Neuron (in vitro differentiated cells): ENCODE measurements around the gene TPH2.

ENCODE experiments used
- H2AFZ ChIP-seq: one replicate; pipeline ENCODE4 v1.6.1; 2013; ENCODE audit warnings: low read depth, mild to moderate bottlenecking, inconsistent platforms, low read length, moderate library complexity
- H3K27me3 ChIP-seq: one replicate; pipeline ENCODE4 v1.6.1; 2013; ENCODE audit warnings: low read length; ENCODE audit not compliant: insufficient read depth
- H3K36me3 ChIP-seq: one replicate; pipeline ENCODE4 v1.6.1; 2013; ENCODE audit warnings: low read length; ENCODE audit not compliant: insufficient read depth
- H3K4me1 ChIP-seq: one replicate; pipeline ENCODE4 v1.6.1; 2013; ENCODE audit warnings: low read length; ENCODE audit not compliant: insufficient read depth
- H3K4me3 ChIP-seq: 2 replicates; pipeline ENCODE4 v1.5.1; 2013; ENCODE audit warnings: mild to moderate bottlenecking, low read length, moderate library complexity
- H3K9me3 ChIP-seq: one replicate; pipeline ENCODE4 v1.6.1; 2013; ENCODE audit warnings: low read length

Gene TPH2

GRCh38 chr12:72017054-72017651 lies 78.5 kb downstream of the TPH2 start:
- Histone ChIP-seq H3K36me3 (no peaks in the 10 kb centered on the region), H3K27me3 (no peaks in the 10 kb centered on the region), H3K4me1 (no peaks in the 10 kb centered on the region), H3K4me3 (no peak overlapping the region), H2AFZ (no peak overlapping the region), H3K9me3 (no peaks in the 10 kb centered on the region)

GRCh38 chr12:72018036-72018435 lies 79.4 kb downstream of the TPH2 start:
- H3K36me3 ChIP-seq, result no peaks in the 10 kb centered on the region
- no peak overlapping the region for H2AFZ ChIP-seq
- H3K27me3 ChIP-seq, result no peaks in the 10 kb centered on the region
- no peak overlapping the region for H3K4me3 ChIP-seq
- H3K4me1 ChIP-seq, result no peaks in the 10 kb centered on the region
- H3K9me3 ChIP-seq, result no peaks in the 10 kb centered on the region

- Histone ChIP-seq H2AFZ (no peak overlapping the region), H3K36me3 (no peaks in the 10 kb centered on the region), H3K27me3 (no peaks in the 10 kb centered on the region), H3K4me1 (peaks cover 8% of the 10 kb centered on the region), H3K4me3 (no peak overlapping the region), H3K9me3 (no peaks in the 10 kb centered on the region)
Measured at GRCh38 chr12:72024613-72025012, 86.0 kb downstream of the TPH2 start.

- peaks cover 13% of the 10 kb centered on the region for H3K4me1 ChIP-seq
- no peak overlapping the region for H2AFZ ChIP-seq
- no peak overlapping the region for H3K4me3 ChIP-seq
- no peaks in the 10 kb centered on the region for H3K9me3 ChIP-seq
- H3K36me3 ChIP-seq, result no peaks in the 10 kb centered on the region
- H3K27me3 ChIP-seq, result no peaks in the 10 kb centered on the region
Measured at GRCh38 chr12:72025524-72025923, 86.9 kb downstream of the TPH2 start.

- Histone ChIP-seq H2AFZ (no peak overlapping the region), H3K4me1 (peaks cover 17% of the 10 kb centered on the region), H3K27me3 (no peaks in the 10 kb centered on the region), H3K9me3 (no peaks in the 10 kb centered on the region), H3K36me3 (no peaks in the 10 kb centered on the region), H3K4me3 (no peak overlapping the region)
Measured at GRCh38 chr12:72028966-72029365, 90.3 kb downstream of the TPH2 start.

GRCh38 chr12:72030277-72030676 lies 91.6 kb downstream of the TPH2 start:
- Histone ChIP-seq H3K4me3 (no peak overlapping the region), H3K9me3 (no peaks in the 10 kb centered on the region), H3K36me3 (no peaks in the 10 kb centered on the region), H2AFZ (no peak overlapping the region), H3K27me3 (no peaks in the 10 kb centered on the region), H3K4me1 (peaks cover 19% of the 10 kb centered on the region)

- H3K4me3 ChIP-seq, result no peak overlapping the region
- H3K4me1 ChIP-seq, result peaks cover 24% of the 10 kb centered on the region
- no peaks in the 10 kb centered on the region for H3K27me3 ChIP-seq
- no peaks in the 10 kb centered on the region for H3K36me3 ChIP-seq
- H3K9me3 ChIP-seq, result no peaks in the 10 kb centered on the region
- no peak overlapping the region for H2AFZ ChIP-seq
Measured at GRCh38 chr12:72031066-72031465, 92.4 kb downstream of the TPH2 start.

GRCh38 chr12:72033991-72034390 lies 95.3 kb downstream of the TPH2 start:
- H3K4me3 ChIP-seq, result no peak overlapping the region
- H3K36me3 ChIP-seq, result no peaks in the 10 kb centered on the region
- H3K4me1 ChIP-seq, result peaks cover 26% of the 10 kb centered on the region
- no peak overlapping the region for H2AFZ ChIP-seq
- H3K9me3 ChIP-seq, result no peaks in the 10 kb centered on the region
- no peaks in the 10 kb centered on the region for H3K27me3 ChIP-seq

- Histone ChIP-seq H3K27me3 (no peaks in the 10 kb centered on the region), H3K36me3 (no peaks in the 10 kb centered on the region), H2AFZ (no peak overlapping the region), H3K4me1 (peaks cover 15% of the 10 kb centered on the region), H3K4me3 (no peak overlapping the region), H3K9me3 (peaks cover 3% of the 10 kb centered on the region)
Measured at GRCh38 chr12:72035625-72036024, 97.0 kb downstream of the TPH2 start.

GRCh38 chr12:72036393-72036792 lies 97.7 kb downstream of the TPH2 start:
- H3K9me3 ChIP-seq, result peaks cover 3% of the 10 kb centered on the region

GRCh38 chr12:72037006-72037795 lies 98.6 kb downstream of the TPH2 start:
- peaks cover 11% of the 10 kb centered on the region for H3K4me1 ChIP-seq
- H3K9me3 ChIP-seq, result peaks cover 3% of the 10 kb centered on the region
- H3K27me3 ChIP-seq, result peaks cover under 1% of the 10 kb centered on the region
- no peak overlapping the region for H2AFZ ChIP-seq
- no peak overlapping the region for H3K4me3 ChIP-seq
- no peaks in the 10 kb centered on the region for H3K36me3 ChIP-seq

More at GRCh38 chr12:72036393-72036792, 97.7 kb downstream of the TPH2 start:
- Histone ChIP-seq H3K36me3 (no peaks in the 10 kb centered on the region), H2AFZ (no peak overlapping the region), H3K4me1 (peaks cover 11% of the 10 kb centered on the region), H3K27me3 (no peaks in the 10 kb centered on the region), H3K4me3 (no peak overlapping the region)

GRCh38 chr12:72041811-72042210 lies 103.2 kb downstream of the TPH2 start:
- Histone ChIP-seq H3K4me1 (peaks cover 4% of the 10 kb centered on the region), H3K9me3 (peaks cover 3% of the 10 kb centered on the region), H3K4me3 (no peak overlapping the region), H3K27me3 (peaks cover 2% of the 10 kb centered on the region), H3K36me3 (no peaks in the 10 kb centered on the region), H2AFZ (no peak overlapping the region)

GRCh38 chr12:72053604-72054003 lies 115.0 kb downstream of the TPH2 start:
- Histone ChIP-seq H3K9me3 (no peaks in the 10 kb centered on the region), H3K4me3 (no peak overlapping the region), H3K36me3 (no peaks in the 10 kb centered on the region), H3K27me3 (no peaks in the 10 kb centered on the region), H3K4me1 (no peaks in the 10 kb centered on the region), H2AFZ (no peak overlapping the region)
